ENCODE measurements around the gene LNP1.

DNA sequence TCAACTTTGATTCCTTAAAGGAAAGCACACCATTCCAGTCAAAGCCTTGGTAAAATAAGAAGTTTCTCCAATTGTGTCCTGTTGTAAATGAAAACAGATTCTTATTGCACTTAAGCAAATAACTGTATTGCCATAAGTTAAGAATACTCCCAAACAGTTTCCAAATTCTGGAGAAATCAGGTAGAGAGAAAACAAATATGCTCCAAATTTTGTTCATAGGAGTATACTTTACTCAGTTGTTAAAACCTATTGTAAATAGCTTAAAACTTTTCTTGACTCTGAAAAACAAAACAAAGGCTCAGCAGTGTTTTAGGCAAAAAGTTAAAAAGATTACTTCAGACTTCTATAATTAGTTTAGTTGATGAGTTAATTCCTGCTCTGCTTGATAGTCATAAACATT is 42.4 kb downstream of the LNP1 start:
- TF ChIP-seq, protein P1, sequence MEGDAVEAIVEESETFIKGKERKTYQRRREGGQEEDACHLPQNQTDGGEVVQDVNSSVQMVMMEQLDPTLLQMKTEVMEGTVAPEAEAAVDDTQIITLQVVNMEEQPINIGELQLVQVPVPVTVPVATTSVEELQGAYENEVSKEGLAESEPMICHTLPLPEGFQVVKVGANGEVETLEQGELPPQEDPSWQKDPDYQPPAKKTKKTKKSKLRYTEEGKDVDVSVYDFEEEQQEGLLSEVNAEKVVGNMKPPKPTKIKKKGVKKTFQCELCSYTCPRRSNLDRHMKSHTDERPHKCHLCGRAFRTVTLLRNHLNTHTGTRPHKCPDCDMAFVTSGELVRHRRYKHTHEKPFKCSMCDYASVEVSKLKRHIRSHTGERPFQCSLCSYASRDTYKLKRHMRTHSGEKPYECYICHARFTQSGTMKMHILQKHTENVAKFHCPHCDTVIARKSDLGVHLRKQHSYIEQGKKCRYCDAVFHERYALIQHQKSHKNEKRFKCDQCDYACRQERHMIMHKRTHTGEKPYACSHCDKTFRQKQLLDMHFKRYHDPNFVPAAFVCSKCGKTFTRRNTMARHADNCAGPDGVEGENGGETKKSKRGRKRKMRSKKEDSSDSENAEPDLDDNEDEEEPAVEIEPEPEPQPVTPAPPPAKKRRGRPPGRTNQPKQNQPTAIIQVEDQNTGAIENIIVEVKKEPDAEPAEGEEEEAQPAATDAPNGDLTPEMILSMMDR (IDR thresholded peaks at IDR 0.05): no peak
- no peak for TF ChIP-seq POLR2A (IDR thresholded peaks at IDR 0.05)

All from Peyer's patch (tissue), 4 donors.